ENCODE measurements around the gene SMAD4.
A peak's percentile ranks its signal among the peaks of the same experiment; 100 is the strongest.

SMAD4 gene

DNA sequence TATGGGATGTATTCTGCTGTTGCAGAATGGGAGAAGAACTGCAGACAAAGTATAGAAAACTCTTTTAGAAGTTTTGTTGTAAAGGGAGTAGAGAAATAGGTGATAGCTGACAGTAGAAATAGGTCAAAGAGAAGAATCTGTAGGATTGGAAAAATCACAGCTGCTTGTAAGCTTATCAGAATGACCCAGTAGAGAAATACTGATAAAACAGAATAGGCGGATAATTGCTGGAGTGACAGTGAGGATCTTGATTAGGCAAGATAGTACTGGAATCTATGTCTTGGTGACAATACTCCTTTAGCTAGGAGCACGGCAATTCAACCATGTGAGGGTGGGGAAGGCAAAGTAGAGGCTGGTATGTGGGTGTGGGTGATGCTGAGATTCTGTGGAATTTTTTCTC, 4.5 kb upstream of the SMAD4 start:
- no peak for DNase-seq

DNA sequence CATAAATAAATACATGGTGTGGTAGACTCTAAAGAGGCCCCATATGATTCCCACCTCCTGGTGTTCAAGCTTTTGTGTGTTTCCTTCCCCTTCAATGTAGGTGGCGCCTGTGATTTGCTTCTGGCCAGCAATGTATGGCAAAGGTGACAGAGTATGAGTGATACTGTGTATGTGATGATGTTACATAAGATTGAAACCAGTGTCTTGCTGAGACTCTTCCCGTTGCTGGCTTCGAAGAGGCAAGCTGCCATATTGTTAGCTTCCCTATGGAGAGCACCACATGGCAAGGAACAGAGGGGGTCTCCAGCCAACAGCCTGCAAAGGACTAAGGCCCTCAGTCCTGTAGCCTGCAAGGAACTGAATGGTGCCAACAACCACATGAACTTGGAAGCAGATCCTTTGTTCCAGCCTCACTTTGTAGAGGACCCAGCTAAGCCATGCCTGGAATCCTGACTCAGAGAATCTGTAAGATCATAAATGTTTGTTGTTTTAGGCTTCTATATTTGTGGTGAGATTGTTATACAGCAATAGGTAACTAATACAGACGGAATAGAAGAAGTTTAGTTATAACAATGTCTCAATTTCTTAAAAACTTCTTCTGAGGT, 1.7 kb upstream of the SMAD4 start:
- DNase-seq, result peak; percentile 45

DNA sequence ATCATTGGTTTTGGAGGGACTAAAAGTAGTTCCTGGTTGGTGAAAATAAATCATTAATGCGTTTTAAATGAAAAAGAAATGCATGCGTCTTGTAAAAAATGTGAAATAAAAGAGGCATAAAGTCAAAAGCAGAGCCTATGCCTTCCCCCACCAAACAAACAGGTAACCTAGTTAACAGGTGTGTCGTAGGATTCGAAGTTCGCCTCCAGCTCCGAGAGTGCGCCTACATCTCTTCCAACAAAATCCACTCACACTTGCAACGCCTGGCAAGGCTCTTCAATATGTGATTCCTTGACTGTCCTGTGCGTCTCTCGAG, 677 bp upstream of the SMAD4 start:
- no peak for DNase-seq

DNA sequence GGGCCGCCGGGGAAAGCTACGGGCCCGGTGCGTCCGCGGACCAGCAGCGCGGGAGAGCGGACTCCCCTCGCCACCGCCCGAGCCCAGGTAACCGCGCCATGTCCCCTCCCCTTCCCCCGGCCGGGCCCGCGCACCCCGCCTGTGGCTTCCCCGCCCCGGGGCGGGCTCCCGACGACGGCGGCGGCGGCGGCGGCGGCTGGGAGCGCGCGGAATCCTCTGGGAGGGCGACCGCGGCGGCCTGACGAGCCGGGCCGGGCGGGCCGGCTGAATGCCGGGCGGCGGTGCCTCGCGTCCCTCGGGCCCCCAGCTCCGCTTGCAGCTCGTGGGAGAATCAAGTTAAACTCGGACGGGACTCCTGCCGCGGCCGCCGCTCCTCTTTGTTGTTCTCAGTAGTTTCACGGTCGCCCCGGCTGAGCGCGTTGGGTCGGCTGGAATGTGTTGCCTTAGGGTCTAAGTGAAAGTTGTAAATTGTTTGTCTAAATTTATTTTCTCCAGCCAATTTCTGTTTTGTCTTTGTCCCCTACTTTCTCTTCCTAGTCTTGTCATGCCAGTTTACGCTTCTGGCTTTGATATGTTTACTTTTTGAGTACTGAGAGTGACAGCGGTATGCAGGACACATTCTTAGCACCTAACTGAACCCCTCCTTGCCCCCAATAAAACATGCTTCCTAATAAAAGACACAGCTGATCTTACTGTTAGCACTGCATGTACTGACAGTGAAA, 685 bp downstream of the SMAD4 start:
- DNase-seq, result peak; percentile 81

DNA sequence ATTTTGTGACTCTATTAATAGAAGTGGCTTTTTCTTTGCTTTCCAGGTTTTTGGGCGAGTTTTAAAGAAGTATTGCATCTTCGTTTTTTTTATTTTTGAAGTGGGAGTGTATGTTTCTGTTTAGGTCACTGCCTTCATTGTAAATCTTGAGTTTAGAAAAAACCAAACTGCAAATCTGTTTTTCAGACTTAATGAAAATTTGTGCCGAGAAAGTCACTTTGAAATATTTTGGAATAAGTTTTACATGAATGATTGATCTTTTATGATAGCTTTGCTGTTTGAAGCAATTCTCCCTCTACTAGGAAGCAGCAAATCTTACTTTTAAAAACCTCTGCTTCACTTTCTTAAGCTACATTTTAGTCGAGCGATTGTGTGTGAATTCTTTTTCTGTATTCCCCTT, 2.2 kb downstream of the SMAD4 start:
- DNase-seq, result no peak

DNA sequence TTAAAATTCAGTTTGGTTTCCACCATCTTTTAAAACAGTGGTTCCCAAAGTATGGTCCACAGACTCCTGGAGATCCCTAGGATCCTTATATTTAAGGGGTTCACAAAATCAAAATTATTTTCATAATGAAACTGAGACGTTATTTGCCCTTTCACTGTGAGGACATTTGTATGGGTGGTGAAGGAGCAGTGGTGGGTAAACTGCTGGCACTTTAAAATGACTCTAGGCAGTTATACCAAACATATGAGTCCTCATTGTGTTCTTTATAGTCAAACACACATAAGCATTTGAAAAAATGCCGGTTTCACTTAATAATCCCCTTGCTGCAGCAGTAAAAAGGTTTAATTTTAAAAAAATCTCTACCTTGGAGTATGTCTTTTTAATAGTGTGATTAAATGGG, 7.2 kb downstream of the SMAD4 start:
- DNase-seq, result no peak

DNA sequence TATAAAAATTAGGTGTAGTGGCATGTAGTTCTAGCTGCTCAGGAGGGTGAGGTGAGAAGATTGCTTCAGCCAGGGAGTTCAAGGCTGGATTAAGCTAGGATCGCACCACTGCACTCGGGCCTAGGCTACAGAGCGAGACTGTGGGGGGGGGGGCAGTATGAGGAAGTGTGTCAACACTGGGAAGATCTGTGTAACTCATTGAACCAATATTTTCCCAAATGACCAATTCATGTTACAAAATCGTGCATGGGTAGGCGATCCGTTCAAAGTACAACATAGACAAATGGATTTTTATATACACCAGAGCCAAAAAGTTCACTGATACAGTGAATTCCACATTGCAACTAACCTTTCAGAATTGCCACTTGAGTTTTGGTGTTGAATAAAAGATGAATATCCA, 8.1 kb downstream of the SMAD4 start:
- DNase-seq, result no peak

DNA sequence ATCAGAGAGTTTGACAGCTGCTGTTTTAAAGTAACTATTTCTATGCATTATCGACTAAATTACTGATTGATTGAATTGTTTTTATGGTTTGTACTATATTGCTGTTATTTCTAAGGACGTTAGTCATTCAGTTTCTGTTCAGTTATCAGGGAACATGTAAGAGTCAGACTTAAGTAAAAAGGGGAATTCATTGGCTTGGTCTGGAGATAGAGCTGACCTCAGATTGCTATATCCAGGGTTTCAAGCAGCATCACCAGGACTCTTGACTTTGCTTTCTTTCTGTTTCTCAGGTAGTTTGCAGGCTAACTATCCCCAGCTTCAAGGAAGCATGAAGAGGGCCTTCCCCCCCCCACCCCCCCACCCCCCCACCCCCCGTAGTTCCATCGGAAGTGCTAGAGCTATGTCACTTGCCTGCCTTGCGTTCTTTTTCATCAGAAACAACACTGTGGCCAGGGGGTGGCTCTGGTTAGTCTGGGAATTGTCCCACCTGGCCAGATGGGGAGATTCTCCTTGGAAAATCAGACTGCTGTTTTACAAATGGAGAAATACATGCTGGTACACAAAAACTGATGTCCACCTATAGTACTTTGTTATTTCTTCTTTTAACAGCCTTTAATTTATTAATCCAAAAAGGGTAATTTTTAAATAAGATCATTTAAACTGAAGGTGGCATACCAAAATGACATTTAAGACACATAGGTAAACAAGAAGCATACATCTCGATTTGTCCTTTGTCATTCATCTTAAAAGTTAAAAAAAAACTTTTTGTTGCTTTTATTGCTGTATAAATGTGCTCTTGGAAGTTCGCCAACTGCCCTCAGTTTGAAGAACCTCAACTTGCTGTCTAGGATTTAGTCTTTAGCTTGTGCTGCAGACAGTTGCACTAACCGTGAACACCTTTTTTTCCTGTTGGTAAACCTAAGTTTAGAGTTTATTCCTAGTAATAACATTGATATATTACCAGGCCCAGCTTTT, 9.4 kb downstream of the SMAD4 start:
- DNase-seq, result peak; percentile 43

DNA sequence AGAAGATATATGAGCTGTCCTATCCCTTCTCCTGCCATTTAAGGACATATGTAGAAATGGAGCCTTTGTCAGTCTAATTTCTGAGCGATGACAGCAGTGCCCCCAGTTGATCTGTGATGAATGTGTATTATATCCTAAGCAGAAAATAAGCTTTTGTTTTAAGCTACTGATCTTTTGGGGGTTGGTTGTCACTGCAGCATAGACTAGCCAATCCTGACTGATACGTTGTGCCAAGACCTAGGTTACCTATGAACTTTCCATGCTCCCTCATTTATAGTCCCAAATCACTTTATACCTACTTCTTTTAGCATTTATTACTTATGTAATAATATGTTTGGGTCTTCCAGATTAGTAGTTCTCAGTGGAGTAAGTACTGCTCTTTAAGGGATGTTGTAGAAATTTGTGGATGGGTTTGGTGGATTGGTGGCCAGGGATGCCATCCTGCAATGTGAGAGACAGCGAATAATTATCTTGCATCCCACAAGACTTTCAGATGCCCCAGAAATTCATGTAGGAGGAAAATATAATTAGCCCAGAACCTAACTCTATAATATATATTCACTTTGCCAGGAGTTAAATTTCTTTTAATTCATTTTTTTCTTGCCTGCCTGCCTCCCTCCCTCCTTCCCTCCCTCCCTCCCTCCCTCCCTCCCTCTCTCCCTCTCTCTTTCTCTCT, 11.8 kb downstream of the SMAD4 start:
- DNase-seq, result no peak

DNA sequence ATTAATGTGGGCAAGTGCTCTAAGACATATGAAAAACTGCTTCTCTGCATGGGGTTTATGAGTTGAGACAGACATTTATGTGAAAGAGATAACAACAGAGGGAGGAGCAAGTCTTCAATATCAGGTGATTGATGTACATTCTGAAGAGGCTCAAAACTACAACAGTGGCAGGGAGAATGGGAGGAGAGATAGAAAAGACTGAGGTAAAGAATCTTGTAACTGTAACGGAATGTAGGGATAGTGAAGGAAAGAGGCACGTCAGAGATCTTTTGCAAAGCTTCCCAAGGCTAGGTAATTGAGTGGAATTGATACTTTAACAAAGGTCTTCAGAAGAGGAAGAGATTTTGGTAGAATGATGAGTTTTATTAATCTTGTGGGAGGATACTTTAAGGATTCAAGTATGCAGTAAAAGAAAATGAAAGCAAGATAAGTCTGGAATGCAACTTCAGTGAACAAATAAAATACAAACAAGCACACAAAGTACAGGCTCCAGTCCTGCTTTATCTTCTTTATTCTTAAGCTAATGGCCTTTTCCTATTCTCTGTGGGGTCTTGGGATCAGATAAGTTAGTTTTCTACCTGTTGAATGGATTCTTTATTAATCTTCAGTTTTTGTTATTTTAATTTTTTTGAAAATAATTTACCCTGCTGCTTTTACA, 15.0 kb downstream of the SMAD4 start:
- no peak for DNase-seq

DNA sequence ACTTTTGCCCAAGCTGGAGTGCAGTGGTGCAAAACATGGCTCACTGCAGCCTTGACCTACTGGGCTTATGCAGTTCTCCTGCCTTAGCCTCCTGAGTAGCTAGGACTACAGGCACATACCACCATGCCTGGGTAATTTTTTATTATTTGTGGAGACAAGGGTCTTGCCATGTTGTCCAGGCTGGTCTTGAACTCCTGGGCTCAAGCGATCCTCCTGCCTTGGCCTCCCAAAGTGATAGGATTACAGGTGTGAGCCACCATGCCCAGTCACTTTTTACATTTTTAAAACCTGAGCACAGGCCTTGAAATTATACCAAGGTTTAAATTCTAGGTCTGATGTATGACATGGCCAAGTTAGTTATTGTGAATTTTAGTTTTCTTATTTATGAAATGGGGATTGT, 18.2 kb downstream of the SMAD4 start:
- no peak for DNase-seq

DNA sequence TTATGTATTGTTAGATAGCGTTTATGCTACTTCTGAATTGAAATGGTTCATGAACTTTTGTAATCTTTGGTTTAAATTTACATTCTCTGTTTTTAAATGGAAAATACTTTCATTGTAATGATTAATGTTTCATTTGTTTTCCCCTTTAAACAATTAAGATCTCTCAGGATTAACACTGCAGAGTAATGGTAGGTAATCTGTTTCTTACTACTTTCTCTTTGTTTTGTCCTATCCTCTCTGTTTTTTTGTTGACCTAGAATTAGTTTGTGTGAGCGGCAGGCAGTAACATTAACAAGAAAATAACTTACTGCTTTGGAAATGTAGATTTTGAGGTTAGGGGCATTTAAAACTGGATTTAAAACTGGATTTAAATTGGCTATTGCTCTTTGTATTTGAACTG, 19.1 kb downstream of the SMAD4 start:
- no peak for DNase-seq

DNA sequence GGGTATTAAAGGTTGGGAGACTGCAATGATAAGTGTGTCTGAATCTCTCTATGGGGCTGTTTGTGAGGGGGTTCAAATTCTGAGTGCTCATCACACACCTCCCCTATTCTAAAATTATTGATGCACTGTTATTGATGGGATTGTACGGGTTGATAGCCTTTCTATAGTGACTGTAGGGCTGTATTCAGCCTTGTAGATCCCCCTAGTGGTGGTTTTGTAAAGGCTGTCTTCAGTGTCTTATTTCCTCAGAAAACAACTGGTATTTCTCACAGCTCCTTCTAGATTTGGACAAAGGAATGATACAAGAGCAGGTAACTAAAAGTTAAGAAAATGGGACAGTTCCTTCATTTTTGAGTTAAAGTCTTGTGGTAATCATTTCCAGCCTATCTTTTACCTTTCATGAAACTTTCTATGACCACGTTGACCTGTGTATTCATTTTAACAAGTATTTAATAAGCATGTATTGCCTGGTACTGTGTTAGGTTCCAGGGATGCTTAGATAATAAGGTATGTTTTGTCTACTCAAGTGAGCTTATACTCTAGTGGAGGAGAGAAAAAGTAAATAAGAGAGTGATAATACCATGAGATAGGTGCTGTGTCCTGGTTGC, 21.2 kb downstream of the SMAD4 start:
- DNase-seq, result peak; percentile 88

DNA sequence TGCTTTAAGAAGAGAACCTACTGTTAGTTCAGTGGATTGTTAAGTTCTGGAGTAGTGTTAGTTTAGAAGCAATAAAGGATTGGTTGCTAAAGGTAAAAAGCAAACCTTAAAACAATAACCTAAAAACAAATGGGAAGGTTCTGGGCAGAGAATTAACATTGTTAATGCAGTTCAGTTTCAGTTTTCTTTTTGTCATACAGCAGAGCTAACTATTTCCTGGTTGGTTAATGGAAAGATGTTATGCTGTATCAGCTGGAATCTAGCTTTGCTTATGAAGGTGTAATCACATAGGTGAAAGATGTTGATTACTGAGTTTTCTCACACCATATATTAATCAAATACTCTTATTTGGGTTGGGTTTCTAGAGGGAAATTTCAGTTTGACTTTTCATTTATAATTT, 23.8 kb downstream of the SMAD4 start:
- DNase-seq, result no peak

DNA sequence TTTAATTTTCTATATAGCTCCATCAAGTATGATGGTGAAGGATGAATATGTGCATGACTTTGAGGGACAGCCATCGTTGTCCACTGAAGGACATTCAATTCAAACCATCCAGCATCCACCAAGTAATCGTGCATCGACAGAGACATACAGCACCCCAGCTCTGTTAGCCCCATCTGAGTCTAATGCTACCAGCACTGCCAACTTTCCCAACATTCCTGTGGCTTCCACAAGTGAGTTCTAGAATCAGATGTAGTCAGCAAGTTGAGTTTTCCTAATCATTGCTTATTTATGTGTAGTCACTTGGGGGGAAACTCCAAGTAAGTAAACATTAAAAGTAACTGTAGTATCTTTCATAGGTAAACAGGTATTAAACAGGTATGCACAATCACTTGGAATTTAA, 24.8 kb downstream of the SMAD4 start:
- DNase-seq, result no peak

DNA sequence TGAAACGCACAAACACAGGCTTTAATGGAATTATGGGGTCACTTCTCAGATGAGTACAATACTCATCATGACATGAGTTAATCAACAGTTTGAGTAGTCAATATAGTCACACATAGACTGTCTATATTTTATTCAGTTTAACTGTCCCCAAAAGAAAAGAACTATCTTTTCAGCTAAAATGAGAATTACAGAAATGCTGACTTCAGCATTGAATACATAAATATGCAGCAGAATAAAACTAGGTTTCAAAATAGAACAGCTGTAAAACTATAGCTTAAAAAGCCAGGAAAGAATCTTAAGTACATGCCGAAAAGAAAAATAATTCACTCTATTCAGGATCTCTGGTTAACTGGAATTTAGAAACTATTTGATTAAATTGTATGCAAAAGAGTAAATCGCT, 30.0 kb downstream of the SMAD4 start:
- no peak for DNase-seq

DNA sequence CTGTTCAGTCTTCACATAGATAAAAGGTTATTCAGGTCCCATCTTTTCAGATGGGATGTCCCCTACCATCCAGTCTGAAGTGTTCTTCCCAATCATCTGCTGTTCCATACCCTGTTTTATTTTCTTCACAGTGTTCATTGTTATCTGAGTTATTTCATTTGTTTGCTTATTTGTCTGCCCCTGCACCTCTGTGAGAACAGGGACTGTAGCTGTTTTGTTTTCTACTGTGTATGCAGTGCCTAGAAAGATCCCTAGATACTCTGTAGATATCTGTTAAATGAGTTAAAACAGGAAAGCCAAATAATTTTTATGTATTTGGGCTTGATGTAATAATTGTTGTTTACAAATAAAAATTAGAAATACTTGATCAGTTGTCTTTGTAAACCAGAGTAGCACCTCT, 34.2 kb downstream of the SMAD4 start:
- DNase-seq, result no peak

DNA sequence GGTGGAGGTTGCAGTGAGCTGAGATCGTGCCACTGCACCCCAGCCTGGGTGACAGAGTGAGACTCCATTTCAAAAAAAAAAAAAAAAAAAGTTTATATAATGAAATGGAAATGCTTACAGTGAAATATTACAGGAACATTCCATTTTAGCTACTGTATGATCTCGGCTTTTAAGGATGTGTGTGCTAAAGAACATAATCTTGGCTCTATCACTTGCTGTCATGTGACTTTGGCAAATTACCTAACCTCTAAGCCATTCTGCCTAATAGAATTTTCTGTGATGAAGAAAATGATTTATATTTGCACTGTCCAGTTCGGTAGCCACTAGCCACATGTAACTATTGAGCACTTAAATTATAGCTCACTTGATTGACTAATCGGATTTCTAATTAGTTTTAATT, 36.3 kb downstream of the SMAD4 start:
- no peak for DNase-seq

DNA sequence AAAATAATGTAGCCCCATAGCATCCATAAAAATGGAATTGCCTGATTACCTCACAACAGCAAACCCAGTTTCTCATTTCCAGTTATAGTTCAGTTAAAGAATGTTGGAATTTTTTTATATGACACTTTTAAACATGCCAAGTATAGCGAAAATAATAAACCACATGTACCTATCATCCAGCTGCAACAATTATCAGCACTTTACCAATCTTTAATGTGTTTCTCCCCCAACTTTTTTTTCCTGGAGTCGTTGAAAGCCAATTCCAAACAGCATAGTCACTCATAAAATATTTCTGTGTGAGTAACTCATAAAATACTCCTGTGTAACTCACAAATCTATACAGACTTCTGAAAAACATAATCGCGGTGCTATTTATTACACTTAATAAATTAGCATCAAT, 38.1 kb downstream of the SMAD4 start:
- DNase-seq, result no peak

DNA sequence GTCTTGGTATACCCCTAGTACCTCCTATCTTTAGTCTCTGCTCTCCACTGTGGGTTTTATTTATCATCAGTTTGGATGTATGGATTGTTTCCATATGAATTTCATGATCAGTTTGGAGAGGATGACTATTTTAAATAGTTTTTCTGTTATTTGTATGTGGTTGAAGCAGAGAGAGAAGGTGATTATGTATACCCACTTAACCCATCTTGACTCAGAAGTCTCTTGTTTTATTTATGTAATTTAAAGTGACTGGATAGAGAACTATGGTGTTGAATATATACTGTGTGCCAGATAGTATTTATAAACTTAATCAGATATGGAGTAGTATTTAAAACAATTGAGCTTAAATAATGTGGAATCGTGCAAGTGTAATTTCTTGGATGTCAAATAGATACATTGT, 39.9 kb downstream of the SMAD4 start:
- DNase-seq, result no peak

DNA sequence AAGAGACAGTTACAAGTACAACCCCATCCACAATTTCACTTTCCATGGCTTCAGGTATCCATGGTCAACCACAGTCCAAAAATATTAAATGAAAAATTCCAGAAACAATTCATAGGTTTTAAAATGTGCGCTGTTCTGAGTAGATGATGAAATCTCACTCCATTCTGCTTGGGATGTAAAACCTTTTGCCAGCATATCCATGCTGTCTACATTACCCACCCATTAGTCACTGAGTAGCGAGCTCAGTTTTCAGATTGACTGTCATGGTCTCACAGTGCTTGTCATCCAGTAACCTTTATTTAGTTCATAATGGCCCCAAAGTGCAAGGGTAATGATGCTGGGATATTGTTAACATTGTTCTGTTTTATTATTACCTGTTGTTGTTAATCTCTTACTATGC, 40.5 kb downstream of the SMAD4 start:
- no peak for DNase-seq

DNA sequence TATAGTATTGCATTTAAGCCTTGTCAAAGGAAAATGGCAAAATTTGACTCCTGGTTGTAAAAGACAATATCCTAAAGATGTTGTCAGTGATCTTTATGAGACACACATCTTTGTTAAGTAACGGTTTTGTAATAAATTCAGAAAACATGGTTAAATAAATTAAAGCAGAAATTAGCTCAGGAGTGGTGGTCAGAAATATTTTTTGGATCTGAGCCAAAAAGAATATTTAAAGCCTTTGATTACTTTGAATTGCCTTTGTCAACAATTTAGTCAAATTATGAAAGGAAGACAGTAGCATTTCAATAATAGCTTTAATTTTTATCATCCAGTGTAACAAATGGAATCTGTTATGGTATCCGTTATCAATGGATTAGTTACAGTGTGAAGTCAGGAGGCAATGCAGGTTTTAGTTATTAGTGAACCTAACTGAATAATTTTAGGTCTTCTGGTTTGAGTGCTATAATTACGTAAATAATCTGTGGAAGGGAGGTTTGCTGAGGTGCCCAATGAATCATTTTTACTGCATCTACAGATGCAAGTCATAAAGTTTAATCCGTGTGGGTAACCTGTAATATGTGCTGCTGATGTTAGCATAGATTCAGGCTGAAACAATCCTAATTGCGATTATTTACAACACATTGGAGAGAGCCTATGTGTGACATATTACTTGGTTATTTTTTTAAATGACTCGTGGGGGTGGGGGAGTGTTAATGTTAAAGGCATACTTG, 42.7 kb downstream of the SMAD4 start:
- no peak for DNase-seq

Measured in hematopoietic multipotent progenitor cell treated with erythropoietin and hydrocortisone succinate and interleukin-3 and kit ligand, for 4 days (in vitro differentiated cells).